ENCODE data around the gene KRTAP17-1.

Gene KRTAP17-1

GRCh38 chr17:41301204-41301790, 14.2 kb downstream of the KRTAP17-1 start:
- no peak for DNase-seq (ENCODE audit: extremely low read depth, low read depth)

GRCh38 chr17:41298458-41299135, 16.9 kb downstream of the KRTAP17-1 start:
- no peak for TF ChIP-seq CTCF (IDR thresholded peaks at IDR 0.05; ENCODE audit: low read depth, low read length)
- DNase-seq (ENCODE audit: extremely low read depth, low read depth) = no peak

More at GRCh38 chr17:41301204-41301790, 14.2 kb downstream of the KRTAP17-1 start:
- no peak for TF ChIP-seq CTCF (IDR thresholded peaks at IDR 0.05; ENCODE audit: low read depth, low read length)

- no peak for TF ChIP-seq CTCF (IDR thresholded peaks at IDR 0.05; ENCODE audit: low read depth, low read length)
Observed at GRCh38 chr17:41296846-41297245, 18.7 kb downstream of the KRTAP17-1 start.

GRCh38 chr17:41294016-41294415, 21.5 kb downstream of the KRTAP17-1 start:
- no peak for DNase-seq (ENCODE audit: extremely low read depth, low read depth)
- no peak for TF ChIP-seq CTCF (IDR thresholded peaks at IDR 0.05; ENCODE audit: low read depth, low read length)

More at GRCh38 chr17:41296846-41297245, 18.7 kb downstream of the KRTAP17-1 start:
- no peak for DNase-seq (ENCODE audit: extremely low read depth, low read depth)

GRCh38 chr17:41287050-41287449, 28.5 kb downstream of the KRTAP17-1 start:
- DNase-seq (ENCODE audit: extremely low read depth, low read depth) = no peak
- no peak for TF ChIP-seq CTCF (IDR thresholded peaks at IDR 0.05; ENCODE audit: low read depth, low read length)

- no peak for DNase-seq (ENCODE audit: extremely low read depth, low read depth)
- no peak for TF ChIP-seq CTCF (IDR thresholded peaks at IDR 0.05; ENCODE audit: low read depth, low read length)
Observed at GRCh38 chr17:41284546-41284945, 31.0 kb downstream of the KRTAP17-1 start.

- DNase-seq (ENCODE audit: extremely low read depth, low read depth) = no peak
- TF ChIP-seq CTCF (IDR thresholded peaks at IDR 0.05; ENCODE audit: low read depth, low read length) = no peak
Observed at GRCh38 chr17:41284043-41284442, 31.5 kb downstream of the KRTAP17-1 start.
